RWPE2 (cell line): ENCODE results near the gene KRT12.

ENCODE experiments used
- ATAC-seq: fragments of 200-7000 bp; cut with Tn5 transposase; 3 replicates; pipeline ENCODE4 v1.9.1; 2021; ENCODE audit warnings: low read depth
- DNase-seq: peaks from one replicate; pipeline ENCODE4 v3.0.0-alpha.2; 2020; ENCODE audit warnings: low spot score
- H3K27ac ChIP-seq: fragments of 450-650 bp; 2 replicates; pipeline ENCODE4 v1.5.1; 2017; ENCODE audit warnings: mild to moderate bottlenecking; ENCODE audit not compliant: poor library complexity, severe bottlenecking
- H3K27me3 ChIP-seq: fragments of 250-450 bp; sonication (Bioruptor Pico); 2 replicates; pipeline ENCODE4 v1.5.1; 2021; ENCODE audit warnings: mild to moderate bottlenecking, moderate library complexity; ENCODE audit not compliant: insufficient read depth, poor library complexity, severe bottlenecking
- H3K36me3 ChIP-seq: fragments of 250-450 bp; sonication (Bioruptor Pico); 2 replicates; pipeline ENCODE4 v1.5.1; 2020; ENCODE audit warnings: low read depth, mild to moderate bottlenecking, moderate library complexity
- H3K4me1 ChIP-seq: fragments of 250-450 bp; sonication (Bioruptor Pico); 2 replicates; pipeline ENCODE4 v1.5.1; 2021; ENCODE audit warnings: mild to moderate bottlenecking, moderate library complexity; ENCODE audit not compliant: insufficient read depth, poor library complexity, severe bottlenecking
- H3K4me3 ChIP-seq: fragments of 250-450 bp; sonication (Bioruptor Pico); 2 replicates; pipeline ENCODE4 v1.5.1; 2021; ENCODE audit warnings: mild to moderate bottlenecking, moderate library complexity; ENCODE audit not compliant: severe bottlenecking
- H3K9me3 ChIP-seq: fragments of 250-450 bp; sonication (Bioruptor Pico); 2 replicates; pipeline ENCODE4 v1.5.1; 2021; ENCODE audit warnings: mild to moderate bottlenecking, moderate library complexity; ENCODE audit not compliant: severe bottlenecking
- CTCF ChIP-seq: fragments of 450-650 bp; IDR thresholded peaks from one replicate; pipeline ENCODE4 v1.5.1; 2017; ENCODE audit warnings: mild to moderate bottlenecking, moderate library complexity; ENCODE audit not compliant: poor library complexity, severe bottlenecking

The KRT12 gene

GRCh38 chr17:40821536-40821935 lies 45.5 kb downstream of the KRT12 start:
- ATAC-seq, result no peak
- H3K4me1 ChIP-seq, result peaks cover 4% of the 10 kb centered on the region
- H3K27me3 ChIP-seq, result no peaks in the 10 kb centered on the region
- no peak overlapping the region for H3K4me3 ChIP-seq
- no peak for TF ChIP-seq CTCF
- DNase-seq, result no peak
- peaks cover 18% of the 10 kb centered on the region for H3K36me3 ChIP-seq
- no peaks in the 10 kb centered on the region for H3K9me3 ChIP-seq
- no peak overlapping the region for H3K27ac ChIP-seq

GRCh38 chr17:40820228-40820838 lies 46.7 kb downstream of the KRT12 start:
- no peak for TF ChIP-seq CTCF
- no peak overlapping the region for H3K4me3 ChIP-seq
- DNase-seq, result no peak

GRCh38 chr17:40819528-40820125 lies 47.4 kb downstream of the KRT12 start:
- H3K36me3 ChIP-seq, result peaks cover 18% of the 10 kb centered on the region
- peaks cover 4% of the 10 kb centered on the region for H3K4me1 ChIP-seq
- no peak for DNase-seq
- H3K27ac ChIP-seq, result peak overlapping the region; percentile 72
- ATAC-seq, result no peak
- no peaks in the 10 kb centered on the region for H3K27me3 ChIP-seq
- TF ChIP-seq CTCF, result no peak
- H3K4me3 ChIP-seq, result peak overlapping the region; percentile 70
- no peaks in the 10 kb centered on the region for H3K9me3 ChIP-seq

More at GRCh38 chr17:40820228-40820838, 46.7 kb downstream of the KRT12 start:
- ATAC-seq, result no peak
- Histone ChIP-seq H3K9me3 (no peaks in the 10 kb centered on the region), H3K27ac (no peak overlapping the region), H3K4me1 (peaks cover 4% of the 10 kb centered on the region), H3K36me3 (peaks cover 18% of the 10 kb centered on the region), H3K27me3 (no peaks in the 10 kb centered on the region)

- Histone ChIP-seq H3K27me3 (no peaks in the 10 kb centered on the region), H3K4me1 (peaks cover 9% of the 10 kb centered on the region), H3K27ac (peak overlapping the region; percentile 72), H3K4me3 (peak overlapping the region; percentile 70), H3K36me3 (peaks cover 18% of the 10 kb centered on the region), H3K9me3 (no peaks in the 10 kb centered on the region)
- ATAC-seq, result peak; percentile 87
- DNase-seq, result peak; percentile 71
- no peak for TF ChIP-seq CTCF
Observed at GRCh38 chr17:40818733-40819527, 48.1 kb downstream of the KRT12 start.

- no peaks in the 10 kb centered on the region for H3K9me3 ChIP-seq
- no peak for TF ChIP-seq CTCF
- peak overlapping the region; percentile 72 for H3K27ac ChIP-seq
- no peak for DNase-seq
- H3K4me3 ChIP-seq, result peak overlapping the region; percentile 70
- peaks cover 15% of the 10 kb centered on the region for H3K4me1 ChIP-seq
- ATAC-seq, result no peak
- no peaks in the 10 kb centered on the region for H3K27me3 ChIP-seq
- H3K36me3 ChIP-seq, result peaks cover 18% of the 10 kb centered on the region
Observed at GRCh38 chr17:40818343-40818732, 48.7 kb downstream of the KRT12 start.
